Measurements from ENCODE around the gene COL15A1. TPM values are rescaled to one million over a fixed set of nuclear protein-coding genes. Genes with fewer than 3 reads are reported as not detected.

COL15A1 gene
- total RNA-seq, 1 experiment from 2014 or later: 0.22 TPM

DNA sequence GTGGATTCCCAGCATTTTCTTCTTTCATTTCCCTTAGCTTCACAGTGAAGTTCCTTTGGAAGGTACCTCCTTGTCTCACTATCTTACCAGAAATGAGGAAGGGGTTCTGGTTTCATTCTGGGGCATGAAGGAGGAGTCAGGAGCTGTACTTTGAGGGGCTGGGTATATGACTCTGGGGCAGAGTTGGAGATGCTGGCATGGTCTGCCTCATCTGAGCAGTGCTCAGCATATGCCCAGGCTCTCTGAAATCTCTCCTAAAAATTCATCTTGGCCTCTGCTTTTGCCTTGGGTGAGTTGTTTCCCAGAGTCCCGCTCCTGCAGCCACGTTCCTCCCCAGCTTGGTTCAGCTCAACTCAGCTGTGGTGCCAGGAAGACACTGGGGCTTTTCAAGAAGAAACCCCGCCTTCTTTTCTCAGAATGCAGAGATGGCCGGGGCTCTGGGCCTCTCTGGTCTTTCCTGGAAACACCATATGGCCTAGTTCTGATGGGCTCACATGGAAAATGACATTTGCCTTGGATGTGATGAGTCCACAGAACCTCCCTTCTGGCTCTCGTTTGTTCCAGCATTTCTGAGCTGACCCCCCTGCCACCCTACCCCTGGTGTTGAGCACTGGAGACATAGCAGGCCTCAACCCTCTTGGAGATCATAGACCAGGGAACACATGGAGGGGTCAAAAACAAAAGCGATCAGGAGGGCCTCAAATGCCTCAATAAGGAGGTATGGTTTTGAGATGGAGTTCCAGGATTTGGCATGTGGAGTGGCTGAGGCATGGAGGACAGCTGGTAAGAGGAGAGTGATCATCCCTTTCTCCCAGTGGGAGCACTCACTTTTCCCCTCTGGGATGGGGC is 149.2 kb downstream of the COL15A1 start:
- Mint-ChIP-seq H3K27ac (no peak overlapping the region), H3K9me3 (peaks cover 30% of the 10 kb centered on the region), H3K36me3 (peaks cover 12% of the 10 kb centered on the region), H3K4me3 (no peak overlapping the region), H3K4me1 (peaks cover 9% of the 10 kb centered on the region), H3K27me3 (ENCODE audit: low read depth) (no peaks in the 10 kb centered on the region)
- no peak for DNase-seq (ENCODE audit: low spot score)
- no peak for TF ChIP-seq ZNF317 (CRISPR knock-in tag; IDR thresholded peaks at IDR 0.05; ENCODE audit: borderline replicate concordance, low read depth)
- TF ChIP-seq ATF2 (CRISPR knock-in tag; IDR thresholded peaks at IDR 0.05; ENCODE audit: borderline replicate concordance, low read depth): no peak
- no peak for TF ChIP-seq ZNF263 (CRISPR knock-in tag; IDR thresholded peaks at IDR 0.05; ENCODE audit: low read depth)
- TF ChIP-seq, protein P1, sequence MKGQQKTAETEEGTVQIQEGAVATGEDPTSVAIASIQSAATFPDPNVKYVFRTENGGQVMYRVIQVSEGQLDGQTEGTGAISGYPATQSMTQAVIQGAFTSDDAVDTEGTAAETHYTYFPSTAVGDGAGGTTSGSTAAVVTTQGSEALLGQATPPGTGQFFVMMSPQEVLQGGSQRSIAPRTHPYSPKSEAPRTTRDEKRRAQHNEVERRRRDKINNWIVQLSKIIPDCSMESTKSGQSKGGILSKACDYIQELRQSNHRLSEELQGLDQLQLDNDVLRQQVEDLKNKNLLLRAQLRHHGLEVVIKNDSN (CRISPR knock-in tag; IDR thresholded peaks at IDR 0.05): no peak
- TF ChIP-seq, protein P2, sequence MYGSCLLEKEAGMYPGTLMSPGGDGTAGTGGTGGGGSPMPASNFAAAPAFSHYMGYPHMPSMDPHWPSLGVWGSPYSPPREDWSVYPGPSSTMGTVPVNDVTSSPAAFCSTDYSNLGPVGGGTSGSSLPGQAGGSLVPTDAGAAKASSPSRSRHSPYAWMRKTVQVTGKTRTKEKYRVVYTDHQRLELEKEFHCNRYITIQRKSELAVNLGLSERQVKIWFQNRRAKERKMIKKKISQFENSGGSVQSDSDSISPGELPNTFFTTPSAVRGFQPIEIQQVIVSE (CRISPR knock-in tag; IDR thresholded peaks at IDR 0.05; ENCODE audit: borderline replicate concordance): no peak
- TF ChIP-seq JAZF1 (CRISPR knock-in tag; IDR thresholded peaks at IDR 0.05): no peak
- ChIA-PET POLR2A (no interaction called here), CTCF (no interaction called here)
- no peak for ATAC-seq

GRCh38 chr9:99093492-99093791 is 149.7 kb downstream of the COL15A1 start:
- no peaks in the 10 kb centered on the region for H3K27me3 Mint-ChIP-seq (ENCODE audit: low read depth)
- ChIA-PET CTCF (no interaction called here), POLR2A (no interaction called here)
- peaks cover 9% of the 10 kb centered on the region for H3K4me1 Mint-ChIP-seq
- H3K36me3 Mint-ChIP-seq: peaks cover 12% of the 10 kb centered on the region
- H3K27ac Mint-ChIP-seq: no peak overlapping the region
- no peak for TF ChIP-seq PRDM15 (CRISPR knock-in tag; IDR thresholded peaks at IDR 0.05)
- no peak for TF ChIP-seq PREB (CRISPR knock-in tag; IDR thresholded peaks at IDR 0.05; ENCODE audit: borderline replicate concordance)
- no peak for TF ChIP-seq TCF7 (CRISPR knock-in tag; IDR thresholded peaks at IDR 0.05; ENCODE audit: low read depth)
- TF ChIP-seq ZNF138 (CRISPR knock-in tag; conservative IDR thresholded peaks at IDR 0.05): no peak
- TF ChIP-seq, protein P3, sequence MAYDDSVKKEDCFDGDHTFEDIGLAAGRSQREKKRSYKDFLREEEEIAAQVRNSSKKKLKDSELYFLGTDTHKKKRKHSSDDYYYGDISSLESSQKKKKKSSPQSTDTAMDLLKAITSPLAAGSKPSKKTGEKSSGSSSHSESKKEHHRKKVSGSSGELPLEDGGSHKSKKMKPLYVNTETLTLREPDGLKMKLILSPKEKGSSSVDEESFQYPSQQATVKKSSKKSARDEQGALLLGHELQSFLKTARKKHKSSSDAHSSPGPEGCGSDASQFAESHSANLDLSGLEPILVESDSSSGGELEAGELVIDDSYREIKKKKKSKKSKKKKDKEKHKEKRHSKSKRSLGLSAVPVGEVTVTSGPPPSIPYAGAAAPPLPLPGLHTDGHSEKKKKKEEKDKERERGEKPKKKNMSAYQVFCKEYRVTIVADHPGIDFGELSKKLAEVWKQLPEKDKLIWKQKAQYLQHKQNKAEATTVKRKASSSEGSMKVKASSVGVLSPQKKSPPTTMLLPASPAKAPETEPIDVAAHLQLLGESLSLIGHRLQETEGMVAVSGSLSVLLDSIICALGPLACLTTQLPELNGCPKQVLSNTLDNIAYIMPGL (CRISPR knock-in tag; IDR thresholded peaks at IDR 0.05): no peak
- TF ChIP-seq, protein P4, sequence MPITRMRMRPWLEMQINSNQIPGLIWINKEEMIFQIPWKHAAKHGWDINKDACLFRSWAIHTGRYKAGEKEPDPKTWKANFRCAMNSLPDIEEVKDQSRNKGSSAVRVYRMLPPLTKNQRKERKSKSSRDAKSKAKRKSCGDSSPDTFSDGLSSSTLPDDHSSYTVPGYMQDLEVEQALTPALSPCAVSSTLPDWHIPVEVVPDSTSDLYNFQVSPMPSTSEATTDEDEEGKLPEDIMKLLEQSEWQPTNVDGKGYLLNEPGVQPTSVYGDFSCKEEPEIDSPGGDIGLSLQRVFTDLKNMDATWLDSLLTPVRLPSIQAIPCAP (CRISPR knock-in tag; IDR thresholded peaks at IDR 0.05): no peak
- TF ChIP-seq, protein P1 (CRISPR knock-in tag; IDR thresholded peaks at IDR 0.05): no peak
- TF ChIP-seq, protein P5, sequence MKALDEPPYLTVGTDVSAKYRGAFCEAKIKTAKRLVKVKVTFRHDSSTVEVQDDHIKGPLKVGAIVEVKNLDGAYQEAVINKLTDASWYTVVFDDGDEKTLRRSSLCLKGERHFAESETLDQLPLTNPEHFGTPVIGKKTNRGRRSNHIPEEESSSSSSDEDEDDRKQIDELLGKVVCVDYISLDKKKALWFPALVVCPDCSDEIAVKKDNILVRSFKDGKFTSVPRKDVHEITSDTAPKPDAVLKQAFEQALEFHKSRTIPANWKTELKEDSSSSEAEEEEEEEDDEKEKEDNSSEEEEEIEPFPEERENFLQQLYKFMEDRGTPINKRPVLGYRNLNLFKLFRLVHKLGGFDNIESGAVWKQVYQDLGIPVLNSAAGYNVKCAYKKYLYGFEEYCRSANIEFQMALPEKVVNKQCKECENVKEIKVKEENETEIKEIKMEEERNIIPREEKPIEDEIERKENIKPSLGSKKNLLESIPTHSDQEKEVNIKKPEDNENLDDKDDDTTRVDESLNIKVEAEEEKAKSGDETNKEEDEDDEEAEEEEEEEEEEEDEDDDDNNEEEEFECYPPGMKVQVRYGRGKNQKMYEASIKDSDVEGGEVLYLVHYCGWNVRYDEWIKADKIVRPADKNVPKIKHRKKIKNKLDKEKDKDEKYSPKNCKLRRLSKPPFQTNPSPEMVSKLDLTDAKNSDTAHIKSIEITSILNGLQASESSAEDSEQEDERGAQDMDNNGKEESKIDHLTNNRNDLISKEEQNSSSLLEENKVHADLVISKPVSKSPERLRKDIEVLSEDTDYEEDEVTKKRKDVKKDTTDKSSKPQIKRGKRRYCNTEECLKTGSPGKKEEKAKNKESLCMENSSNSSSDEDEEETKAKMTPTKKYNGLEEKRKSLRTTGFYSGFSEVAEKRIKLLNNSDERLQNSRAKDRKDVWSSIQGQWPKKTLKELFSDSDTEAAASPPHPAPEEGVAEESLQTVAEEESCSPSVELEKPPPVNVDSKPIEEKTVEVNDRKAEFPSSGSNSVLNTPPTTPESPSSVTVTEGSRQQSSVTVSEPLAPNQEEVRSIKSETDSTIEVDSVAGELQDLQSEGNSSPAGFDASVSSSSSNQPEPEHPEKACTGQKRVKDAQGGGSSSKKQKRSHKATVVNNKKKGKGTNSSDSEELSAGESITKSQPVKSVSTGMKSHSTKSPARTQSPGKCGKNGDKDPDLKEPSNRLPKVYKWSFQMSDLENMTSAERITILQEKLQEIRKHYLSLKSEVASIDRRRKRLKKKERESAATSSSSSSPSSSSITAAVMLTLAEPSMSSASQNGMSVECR (CRISPR knock-in tag; IDR thresholded peaks at IDR 0.05; ENCODE audit: borderline replicate concordance): no peak
- ATAC-seq: no peak
- H3K4me3 Mint-ChIP-seq: no peak overlapping the region
- DNase-seq (ENCODE audit: low spot score): no peak
- H3K9me3 Mint-ChIP-seq: peaks cover 26% of the 10 kb centered on the region

Measured in WTC11 (cell line).